Astrocyte (in vitro differentiated cells and primary cell): ENCODE results near the gene CDH10.

Source experiments
- EZH2 ChIP-seq: IDR thresholded peaks from 2 replicates; pipeline ENCODE4 v1.6.1; 2012; ENCODE audit warnings: mild to moderate bottlenecking, low read length, inconsistent platforms; ENCODE audit not compliant: insufficient read depth
- TF ChIP-seq, protein P1 (sequence below): IDR thresholded peaks from 2 replicates; pipeline ENCODE4 v1.5.1; 2011; ENCODE audit warnings: low read depth, mild to moderate bottlenecking, inconsistent platforms, low read length, moderate library complexity; ENCODE audit not compliant: insufficient read depth

DNA sequence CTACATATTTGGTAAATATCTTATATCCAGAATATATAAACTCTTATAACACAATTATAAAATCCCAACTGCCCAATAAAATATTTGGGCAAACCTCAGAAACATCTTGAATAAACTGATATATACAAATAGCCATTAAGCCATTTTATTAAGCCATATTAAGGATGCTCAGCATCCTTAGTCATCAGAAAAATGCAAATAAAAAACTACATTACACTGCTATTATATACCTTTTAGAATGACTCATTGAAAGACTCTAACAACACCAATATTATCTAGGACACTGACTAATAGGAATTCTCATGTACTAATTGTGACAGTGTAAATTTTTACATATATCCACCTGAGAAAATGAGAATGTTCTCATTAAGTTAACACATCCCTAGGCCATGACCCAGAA lies 77.8 kb downstream of the CDH10 start:
- TF ChIP-seq, protein P1, sequence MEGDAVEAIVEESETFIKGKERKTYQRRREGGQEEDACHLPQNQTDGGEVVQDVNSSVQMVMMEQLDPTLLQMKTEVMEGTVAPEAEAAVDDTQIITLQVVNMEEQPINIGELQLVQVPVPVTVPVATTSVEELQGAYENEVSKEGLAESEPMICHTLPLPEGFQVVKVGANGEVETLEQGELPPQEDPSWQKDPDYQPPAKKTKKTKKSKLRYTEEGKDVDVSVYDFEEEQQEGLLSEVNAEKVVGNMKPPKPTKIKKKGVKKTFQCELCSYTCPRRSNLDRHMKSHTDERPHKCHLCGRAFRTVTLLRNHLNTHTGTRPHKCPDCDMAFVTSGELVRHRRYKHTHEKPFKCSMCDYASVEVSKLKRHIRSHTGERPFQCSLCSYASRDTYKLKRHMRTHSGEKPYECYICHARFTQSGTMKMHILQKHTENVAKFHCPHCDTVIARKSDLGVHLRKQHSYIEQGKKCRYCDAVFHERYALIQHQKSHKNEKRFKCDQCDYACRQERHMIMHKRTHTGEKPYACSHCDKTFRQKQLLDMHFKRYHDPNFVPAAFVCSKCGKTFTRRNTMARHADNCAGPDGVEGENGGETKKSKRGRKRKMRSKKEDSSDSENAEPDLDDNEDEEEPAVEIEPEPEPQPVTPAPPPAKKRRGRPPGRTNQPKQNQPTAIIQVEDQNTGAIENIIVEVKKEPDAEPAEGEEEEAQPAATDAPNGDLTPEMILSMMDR, result no peak
- TF ChIP-seq EZH2, result no peak
